Measurements from ENCODE around the gene GMPR.
"Not testable (repeated sequence)": the region's sequence is repeated elsewhere in the genome, so short reads cannot be mapped to it uniquely, and the experiment has no call there.

The GMPR gene

DNA sequence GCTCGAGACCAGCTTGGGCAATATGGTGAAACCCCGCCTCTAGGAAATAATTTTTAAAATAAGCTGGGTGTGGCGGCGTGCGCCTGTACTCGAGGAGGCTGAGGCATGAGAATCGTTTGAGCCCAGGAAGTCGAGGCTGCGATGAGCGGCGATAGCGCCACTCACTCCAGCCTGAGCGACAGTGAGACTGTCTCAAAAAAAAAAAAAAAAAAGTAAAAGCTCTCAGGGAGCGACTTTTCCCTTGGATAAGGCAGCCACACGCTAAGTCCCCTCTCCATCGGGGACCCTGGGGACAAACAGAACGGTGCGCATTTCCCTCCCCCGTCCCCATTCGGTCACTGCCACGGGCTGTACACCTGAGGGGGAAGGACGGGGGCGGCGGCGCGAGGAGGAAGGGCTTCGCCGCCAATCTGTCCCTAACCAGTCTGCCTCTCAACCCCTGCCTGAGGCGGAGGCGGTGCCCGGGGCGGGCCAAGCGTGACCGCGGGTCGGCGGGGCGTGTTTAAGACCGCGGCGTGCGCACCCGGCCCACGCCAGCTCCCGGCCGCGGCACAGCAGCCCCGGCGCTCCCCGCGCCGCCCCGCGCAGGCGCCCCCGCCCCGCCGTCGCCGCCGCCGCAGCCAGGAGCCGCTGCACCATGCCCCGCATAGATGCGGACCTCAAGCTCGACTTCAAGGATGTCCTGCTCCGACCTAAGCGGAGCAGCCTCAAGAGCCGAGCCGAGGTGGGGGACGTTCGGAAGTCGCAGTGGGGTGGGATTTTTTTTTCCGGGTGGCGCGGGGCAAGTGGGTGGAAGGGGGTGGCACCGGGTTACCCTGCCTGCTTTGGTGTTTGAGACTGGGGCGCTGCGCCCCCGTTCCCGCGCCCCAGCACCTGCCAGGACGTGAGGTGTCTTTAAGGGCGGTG is at the start of gene GMPR:
TSS of gene GMPR (plus strand) at position 531 of the 906 bp plus-strand sequence. CDS start at position 638, 107 bp downstream.
- peak; percentile 81 for DNase-seq

DNA sequence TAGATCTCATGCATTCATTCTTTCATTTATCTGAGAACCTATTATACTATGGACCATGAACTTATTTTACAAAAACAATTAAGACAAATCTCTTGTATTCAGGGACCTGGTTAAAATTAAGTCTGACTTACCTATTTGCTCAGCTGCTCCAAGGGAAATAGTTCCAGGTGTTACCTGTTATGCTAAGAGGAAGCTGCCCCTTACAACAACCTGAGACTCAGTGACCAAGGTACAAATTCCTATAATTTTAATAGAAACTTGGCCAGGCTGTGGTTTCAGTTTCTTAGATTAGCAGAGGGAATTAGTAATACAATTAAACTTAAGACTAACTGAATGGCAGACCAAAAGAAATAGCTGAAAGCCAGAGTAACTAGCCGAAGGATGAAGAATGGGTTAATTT is 48.2 kb upstream of the GMPR start:
- DNase-seq, result no peak

DNA sequence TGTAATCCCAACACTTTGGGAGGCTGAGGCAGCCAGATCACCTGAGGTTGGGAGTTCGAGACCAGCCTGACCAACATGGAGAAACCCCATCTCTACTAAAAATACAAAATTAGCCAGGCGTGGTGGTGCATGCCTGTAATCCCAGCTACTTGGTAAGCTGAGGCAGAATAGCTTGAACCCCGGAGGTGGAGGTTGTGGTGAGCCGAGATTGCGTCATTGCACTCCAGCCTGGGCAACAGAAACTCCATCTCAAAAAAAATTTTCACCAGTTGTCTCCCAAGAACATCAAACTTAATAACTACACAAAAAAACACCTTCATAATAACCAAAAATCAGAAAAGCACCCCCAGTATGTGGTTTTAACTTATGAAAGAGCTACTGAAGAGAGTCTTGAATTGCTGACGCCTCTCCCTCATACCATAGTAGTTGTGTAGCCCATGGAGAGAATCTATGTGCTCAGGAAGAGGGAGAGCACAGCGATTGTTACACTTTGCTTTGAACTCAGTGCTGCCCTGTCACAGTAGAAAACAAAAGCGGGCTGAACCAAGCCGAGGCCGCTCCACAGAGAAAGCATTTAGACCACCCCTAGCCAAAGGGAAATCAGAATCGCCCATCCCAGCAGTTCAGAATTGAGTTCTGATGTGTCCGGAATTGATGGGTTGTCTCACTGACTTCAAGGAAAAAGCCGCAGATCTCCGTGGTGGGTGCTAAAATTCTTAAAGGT is 42.0 kb upstream of the GMPR start:
- DNase-seq, result no peak

DNA sequence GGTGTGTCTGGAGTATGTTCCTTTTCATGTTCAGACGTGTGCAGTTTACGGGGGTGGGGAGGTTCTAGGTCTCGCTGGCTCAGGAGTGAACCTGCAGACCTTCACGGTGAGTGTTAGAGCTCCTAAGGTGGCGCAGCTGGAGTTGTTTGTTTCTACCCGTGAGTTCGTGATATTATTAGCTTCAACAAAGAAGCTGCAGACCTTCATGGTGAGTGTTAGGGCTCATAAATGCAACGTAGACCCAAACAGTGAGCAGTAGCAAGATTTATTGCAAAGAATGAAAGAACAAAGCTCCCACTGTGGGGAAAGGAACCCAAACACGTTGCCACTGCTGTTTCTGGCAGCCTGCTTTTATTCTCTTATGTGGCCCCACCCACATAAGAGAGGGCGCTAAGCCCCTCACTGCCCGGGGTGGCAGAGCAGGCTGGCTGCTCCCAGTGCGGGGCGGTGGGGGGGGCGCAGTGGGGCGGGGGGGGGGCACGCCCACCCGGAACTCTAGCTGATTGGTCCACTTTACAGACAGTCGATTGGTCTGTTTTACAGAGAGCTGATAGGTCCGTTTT is 41.3 kb upstream of the GMPR start:
- DNase-seq, result no peak

DNA sequence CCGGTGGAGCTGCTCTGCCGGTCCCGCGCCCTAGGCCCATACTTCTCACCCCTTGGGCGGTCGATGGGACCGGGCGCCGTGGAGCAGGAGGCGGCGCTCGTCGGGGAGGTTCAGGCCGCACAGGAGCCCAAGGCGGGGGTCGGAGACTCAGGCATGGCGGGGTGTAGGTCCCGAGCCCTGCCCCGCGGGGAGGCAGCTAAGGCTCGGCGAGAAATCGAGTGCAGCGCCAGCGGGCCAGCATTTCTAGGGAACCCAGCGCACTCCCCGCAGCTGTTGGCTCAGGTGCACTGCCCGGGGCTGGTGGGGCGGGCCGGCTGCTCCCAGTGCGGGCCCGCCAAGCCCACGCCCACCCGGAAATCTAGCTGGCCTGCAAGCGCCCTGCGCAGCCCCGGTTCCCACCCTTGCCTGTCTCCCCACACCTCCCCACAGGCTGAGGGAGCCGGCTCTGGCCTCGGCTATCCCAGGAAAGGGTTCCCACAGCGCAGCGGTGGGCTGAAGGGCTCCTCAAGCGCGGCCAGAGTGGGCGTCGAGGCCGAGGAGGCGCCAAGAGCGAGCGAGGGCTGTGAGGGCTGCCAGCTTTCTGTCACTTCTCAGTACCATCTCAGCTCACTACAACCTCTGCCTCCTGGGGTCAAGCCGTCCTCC is 40.2 kb upstream of the GMPR start:
- DNase-seq, result no peak

DNA sequence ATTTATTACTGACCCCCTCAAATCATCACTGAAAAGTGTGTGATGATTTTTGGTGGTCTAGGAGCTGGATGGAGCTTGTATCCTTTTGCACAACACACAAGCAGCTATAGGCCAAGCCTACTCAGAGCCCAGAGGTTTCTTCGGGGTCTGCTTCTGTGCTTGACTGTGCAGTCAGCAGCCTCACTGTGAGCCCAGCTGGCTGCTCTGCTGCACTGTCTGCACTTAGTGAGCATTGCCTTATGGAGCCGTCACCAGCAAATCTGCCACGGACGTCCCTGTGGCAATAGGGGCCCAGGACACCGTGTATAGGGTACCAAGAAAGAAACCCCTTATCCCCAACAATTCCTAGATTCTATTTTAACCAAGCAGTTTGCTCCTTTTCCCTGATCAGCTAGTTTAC is 38.6 kb upstream of the GMPR start:
- DNase-seq, result no peak

DNA sequence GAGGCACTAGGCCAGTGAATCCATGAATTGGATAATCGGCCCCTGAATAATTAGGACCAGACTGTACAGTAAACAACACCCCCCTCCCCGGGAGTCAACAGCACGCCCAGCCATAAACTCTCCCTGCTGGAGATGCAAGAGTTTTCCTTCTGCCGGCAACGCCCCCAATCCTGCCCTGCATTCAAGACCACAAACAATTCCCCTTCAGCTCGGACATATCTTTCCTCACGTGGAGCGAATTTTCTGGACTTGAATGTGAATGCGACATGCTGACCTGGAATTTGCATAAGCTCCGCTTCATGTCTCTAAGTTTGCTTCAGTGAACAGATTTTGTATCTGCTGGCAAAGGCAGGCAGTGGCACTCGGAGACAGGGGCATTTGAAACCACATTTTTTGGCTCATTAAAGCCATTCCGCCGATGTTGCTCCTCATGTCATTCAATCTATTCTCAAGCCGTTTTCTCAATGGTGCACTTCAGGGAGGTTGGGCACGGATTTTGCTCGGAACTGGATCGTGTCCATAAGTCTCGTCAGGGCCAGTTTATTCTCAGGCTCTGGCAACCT is 38.0 kb upstream of the GMPR start:
- DNase-seq, result peak; percentile 42

DNA sequence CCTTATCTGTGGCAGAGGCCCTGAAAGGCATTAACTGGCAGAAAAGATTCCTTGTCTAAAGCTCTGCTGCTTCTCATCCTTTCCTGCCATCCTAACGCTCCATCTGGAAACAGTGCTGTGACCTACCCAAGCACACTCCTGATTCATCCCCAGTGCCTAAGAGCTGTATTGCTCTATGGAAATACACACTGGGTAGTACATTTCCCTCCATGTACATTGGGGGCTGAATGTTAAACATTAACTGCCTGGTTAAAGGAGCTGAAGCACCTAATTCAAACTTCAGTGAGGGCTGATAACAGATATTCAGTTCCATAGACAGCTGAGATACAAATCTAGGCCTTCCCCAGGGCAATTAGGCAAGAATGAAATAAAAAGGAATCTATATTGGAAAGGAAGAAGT is 36.7 kb upstream of the GMPR start:
- DNase-seq, result no peak

DNA sequence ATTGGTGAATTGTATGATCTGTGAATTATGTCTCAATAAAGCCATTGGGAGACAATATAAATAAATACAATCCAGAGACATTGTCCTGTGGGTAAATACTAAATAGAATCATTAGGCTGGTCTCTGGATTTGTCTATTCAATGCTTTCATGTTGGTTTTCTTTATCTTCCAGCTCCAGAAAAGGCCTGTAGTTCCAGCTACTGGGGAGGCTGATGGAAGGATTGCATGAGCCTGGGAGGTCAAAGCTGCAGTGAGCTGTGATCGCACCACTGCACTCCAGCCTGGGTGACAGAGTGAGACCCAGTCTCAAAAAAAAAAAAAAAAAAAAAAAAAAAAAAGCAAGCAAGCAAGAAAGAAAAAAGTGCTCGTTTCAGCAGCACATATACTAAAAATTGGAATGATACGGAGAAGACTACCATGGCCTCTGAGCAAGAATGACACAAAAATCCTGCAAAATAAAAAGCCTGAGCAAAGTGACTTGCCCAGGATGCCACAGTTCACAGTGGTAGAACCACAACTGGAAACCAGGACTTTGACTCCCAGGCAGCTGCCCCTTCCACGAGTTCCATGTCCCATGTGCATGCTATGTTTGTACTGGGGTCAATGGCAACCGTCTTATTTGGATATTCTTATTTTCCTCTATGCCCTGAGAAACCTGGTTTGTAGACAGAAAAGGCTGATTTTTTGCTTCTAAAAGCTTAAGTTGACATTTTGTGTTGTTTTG is 33.6 kb upstream of the GMPR start:
- no peak for DNase-seq

DNA sequence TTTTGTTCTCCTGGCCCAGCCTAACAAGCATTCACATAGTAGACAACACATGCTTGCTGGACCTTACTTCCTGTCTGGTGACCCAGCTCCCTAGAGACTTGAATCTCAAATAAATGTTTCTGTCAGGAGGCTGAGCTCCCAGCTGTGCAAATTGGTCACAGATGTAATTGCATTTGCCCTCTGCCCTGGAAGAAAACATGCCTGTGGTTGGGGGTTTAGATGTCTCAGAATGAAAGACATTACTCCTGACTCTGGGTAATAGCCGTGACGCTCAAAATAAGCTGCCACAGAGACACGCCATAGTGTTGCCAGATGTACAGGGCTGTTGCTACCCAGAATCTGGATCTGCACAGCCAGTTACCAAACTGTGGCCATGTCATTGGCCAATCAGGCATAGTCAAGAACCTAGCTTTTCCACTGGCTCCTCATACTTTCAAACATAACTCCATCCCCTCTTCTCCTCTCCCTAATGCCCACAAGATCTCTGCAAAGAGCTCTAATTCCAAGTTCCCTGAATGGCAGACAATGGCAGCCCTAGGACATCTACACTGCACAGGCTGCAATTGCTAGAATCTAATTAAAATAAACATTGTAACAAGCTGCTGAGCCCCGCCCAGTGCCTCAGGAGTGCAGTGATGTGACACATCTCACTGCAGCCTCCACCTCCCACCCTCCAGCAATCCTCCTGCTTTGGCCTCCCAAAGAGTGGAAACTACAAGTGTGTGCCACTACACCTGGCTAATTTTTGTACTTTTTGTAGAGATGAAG is 32.8 kb upstream of the GMPR start:
- DNase-seq, result peak; percentile 59

DNA sequence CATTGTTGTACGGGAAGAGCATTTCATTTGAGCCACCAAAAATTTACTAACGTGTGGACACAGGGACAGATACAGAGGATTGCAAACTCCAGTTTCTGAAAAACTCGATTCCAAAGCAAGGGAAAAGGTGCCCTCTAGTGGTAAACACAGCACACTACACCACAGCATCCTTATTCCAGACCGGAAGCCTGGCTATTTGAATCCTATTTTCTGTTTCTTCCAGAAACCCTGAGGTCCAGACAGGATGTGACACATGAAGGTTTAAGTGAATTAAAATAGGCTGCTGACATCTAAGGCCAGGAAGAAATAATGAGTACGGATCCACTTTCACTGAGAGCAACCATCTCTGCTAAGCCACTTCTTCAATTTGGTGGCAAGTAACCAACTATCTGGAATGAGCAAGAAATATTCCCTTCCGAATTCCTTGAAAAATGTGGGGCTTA is 31.8 kb upstream of the GMPR start:
- peak; percentile 81 for DNase-seq

DNA sequence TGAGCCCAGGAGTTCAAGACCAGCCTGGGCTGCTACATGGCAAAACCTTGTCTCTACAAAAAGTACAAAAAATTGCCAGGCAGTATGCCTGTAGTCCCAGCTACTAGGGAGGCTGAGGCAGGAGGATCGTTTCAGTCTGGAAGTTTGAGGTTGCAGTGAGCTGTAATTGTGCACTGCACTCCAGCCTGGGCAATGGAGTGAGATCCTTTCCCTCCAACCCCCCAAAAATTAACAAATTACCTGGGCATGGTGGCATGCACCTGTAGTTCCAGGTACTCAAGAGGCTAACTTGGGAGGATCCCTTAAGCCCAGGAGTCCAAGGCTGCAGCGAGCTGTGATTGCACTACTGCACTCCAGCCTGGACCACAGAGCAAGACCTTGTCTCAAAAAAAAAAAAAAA is 29.4 kb upstream of the GMPR start:
- DNase-seq, result no peak

DNA sequence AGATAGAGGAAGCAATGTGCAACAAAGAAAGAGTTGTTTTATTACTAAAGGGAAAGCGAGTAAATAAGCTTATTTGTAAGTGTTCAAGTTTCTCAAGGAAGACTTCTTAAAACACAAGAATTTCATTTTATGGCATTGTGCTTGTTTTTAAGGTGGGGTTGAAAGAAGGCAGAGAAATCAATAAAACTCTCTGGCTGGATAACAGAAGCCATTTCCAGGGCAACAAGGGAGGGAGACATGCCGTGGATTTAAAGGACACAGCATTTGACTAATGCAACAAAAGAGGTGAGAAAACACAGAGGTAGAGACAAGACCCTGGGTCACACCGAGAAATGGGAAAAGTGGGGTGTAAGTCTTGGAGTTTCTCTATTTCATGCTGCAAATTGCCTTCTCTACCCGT is 28.8 kb upstream of the GMPR start:
- DNase-seq, result no peak

DNA sequence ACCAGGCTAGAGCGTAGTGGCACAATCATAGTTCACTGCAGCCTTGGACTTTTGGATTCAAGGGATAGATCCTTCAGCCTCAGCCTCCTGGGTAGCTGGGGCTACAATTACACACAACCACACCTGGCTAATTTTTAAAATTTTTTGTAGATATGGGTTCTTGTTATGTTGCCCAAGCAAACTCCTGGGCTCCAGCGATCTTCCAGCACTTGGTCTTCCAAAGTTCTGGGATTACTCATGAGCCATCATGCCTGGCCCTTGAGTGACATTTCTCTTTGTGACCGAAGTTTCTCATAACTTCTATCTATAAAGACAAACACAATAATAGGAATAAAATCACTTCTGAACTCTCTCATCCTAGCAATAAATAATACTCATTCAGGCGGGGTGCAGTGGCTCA is 26.1 kb upstream of the GMPR start:
- DNase-seq, result no peak

DNA sequence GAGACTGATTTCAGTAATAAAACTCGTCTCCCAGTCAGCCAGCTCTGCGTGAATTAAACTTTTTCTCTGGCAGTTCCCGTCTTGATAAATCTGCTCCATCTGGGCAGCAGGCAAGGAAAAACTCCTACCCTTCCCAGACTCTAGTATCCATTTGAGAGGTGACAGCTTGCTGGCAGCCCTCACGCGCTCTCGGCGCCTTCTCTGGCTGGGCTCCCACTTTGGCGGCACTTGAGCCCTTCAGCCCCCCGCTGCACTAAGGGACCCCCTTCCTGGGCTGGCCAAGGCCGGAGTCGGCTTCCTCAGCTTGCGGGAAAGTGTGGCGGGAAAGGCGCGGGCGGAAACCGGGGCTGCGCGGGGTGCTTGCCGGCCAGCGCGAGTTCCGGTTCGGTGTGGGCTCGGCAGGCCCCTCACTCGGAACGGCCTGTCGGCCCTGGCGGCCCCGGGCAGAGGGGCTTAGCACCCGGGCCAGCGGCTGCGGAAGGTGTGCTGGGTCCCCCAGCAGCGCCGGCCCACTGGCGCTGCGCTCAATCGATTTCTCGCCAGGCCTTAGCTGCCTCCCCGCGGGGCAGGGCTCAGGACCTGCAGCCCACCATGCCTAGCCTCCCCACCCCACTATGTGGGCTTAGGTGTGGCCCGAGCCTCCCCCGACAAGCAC is 21.8 kb upstream of the GMPR start:
- DNase-seq, result peak; percentile 53

DNA sequence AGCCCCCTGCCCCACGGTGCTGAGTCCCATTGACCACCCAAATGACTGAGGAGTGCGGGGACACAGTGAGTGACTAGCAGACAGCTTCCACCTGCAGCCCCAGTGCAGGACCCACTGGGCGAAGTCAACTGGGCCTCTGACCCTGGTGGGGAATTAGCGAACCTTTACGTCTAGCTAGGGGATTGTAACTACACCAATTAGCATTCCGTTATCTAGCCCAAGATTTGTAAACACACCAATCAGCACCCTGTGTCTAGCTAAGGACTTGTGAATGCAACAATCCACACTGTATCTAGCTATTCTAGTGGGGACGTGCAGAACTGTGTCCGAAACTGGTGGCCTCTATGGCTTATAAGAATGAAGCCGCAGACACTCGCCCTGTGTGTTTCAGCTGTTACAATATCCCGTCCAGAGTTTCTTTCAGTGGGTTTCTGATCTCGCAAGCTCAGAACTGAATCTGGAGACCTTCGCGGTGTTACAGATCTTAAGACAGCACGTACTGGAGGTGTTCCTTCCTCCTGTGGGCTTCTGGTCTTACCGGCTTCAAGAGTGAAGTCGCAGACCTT is 21.1 kb upstream of the GMPR start:
- DNase-seq, result no peak

DNA sequence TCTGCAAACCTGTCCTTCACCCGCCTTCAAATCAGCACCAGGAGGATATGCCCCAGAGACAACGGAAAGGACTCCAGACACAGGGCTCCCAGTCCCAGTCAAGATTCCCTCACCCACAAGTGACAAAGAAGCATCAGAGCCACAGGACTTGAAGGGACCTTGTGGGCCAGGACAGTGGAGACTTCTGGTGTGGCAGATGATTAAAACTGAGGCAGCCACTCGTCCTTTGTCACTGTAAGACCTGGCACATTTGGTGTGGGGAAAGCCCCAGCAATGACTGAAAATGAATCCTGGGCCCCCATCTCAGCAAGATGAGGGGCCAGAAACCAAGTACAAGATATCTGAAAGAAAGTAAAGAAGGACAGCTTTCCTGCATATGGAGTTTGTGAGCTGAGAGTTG is 15.6 kb upstream of the GMPR start:
- no peak for DNase-seq

DNA sequence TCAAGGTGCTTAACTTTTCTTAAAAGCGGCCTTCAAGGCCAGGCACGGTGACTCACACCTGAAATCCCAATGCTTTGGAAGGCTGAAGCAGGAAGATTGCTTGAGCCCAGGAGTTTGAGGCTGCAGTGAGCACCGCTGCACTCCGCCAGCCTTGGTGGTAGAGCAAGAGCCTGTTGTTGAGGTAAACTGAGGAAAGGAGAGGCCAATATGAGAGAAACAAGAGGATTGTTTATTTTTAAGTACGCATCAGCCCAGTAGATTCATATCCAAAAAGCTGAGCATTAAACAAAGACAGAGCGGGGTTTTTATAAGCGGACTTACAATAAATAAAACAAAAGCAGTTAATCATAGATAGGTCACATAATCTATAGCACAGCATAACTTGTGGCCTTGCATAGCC is 15.0 kb upstream of the GMPR start:
- no peak for DNase-seq

DNA sequence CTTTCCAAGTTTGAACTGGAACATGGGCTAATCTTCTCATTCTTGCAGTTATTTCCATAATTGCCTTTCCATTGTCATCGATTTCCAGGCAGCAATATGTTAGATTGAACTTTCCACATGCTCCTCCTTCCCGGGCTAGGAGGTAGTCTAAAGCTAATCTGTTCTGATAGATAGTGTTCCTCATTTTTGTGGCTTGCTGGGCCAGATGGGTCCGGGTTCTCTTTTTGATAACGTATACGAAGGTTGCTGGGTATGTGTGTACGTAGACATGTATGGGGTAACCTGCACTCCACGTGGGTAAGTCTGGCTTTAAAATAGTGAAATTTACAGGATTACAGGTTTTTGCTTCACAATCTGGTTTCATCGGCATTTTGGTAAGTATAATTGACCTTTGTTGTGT is 14.0 kb upstream of the GMPR start:
- no peak for DNase-seq

DNA sequence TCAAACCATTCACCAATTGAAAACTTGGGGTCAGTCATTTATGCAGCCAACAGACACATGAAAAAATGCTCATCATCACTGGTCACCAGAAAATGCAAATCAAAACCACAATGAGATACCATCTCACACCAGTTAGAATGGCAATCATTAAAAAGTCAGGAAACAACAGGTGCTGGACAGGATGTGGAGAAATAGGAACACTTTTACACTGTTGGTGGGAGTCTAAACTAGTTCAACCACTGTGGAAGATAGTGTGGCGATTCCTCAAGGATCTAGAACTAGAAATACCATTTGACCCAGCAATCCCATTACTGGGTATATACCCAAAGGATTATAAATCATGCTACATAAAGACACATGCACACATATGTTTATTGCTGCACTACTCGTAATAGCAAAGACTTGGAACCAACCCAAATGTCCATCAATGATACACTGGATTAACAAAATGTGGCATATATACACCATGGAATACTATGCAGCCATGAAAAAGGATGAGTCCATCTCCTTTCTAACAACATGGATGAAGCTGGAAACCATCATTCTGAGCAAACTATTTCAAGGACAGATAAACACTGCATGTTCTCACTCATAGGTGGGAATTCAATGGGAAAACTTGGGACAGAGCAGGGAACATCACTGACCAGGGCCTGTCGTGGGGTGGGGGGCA is 13.2 kb upstream of the GMPR start:
- not testable (repeated sequence) for DNase-seq
